HG03521 (cell line): ENCODE measurements around the gene TCP1.
A peak's percentile ranks its signal among the peaks of the same experiment; 100 is the strongest.
"Not testable (repeated sequence)": the region's sequence is repeated elsewhere in the genome, so short reads cannot be mapped to it uniquely, and the experiment has no call there.

ENCODE experiments used
- ATAC-seq: cut with Tn5 transposase; IDR thresholded peaks from one replicate; pipeline ENCODE4 v1.9.1; 2021; ENCODE audit warnings: mild to moderate bottlenecking, moderate library complexity; ENCODE audit not compliant: unreplicated experiment

Gene TCP1

DNA sequence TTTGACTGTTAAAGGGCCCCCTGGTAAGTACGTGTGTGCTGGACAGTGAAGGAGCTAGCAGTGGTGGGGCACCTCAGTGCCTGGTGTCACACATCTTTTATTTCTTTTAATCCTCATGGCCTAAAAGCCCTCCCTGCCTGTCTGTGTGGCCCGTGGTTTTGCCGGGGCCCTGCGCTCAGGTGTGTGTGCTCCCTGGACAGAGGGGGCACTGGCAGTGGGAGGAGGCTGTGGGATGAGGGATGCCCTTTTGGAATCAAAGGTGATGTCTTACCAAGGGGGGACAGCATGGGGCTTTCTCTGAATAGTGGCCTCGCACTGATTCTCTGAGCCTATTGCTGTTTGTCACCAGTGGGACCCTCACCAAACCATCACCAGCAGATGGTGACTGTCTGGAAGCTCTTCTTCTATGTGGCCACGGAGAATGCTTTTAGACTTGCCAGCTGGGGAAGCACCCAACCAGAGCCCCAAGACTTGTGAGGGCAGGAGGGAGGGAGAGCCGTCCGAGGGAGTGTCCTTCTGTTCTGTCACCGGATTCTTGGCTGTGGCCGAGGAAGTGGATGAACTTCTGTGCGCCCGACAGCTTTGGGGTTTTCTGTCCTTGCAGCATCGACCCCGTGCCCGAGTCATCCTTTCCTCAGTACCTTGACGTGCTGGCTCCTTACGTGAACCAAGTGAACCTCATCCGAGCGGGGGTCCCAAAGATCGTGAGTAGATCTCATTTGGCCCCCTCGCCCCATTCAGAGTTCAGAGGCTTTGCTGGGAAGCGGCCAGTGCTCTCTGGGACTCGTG is 28.7 kb upstream of the TCP1 start:
- no peak for ATAC-seq

DNA sequence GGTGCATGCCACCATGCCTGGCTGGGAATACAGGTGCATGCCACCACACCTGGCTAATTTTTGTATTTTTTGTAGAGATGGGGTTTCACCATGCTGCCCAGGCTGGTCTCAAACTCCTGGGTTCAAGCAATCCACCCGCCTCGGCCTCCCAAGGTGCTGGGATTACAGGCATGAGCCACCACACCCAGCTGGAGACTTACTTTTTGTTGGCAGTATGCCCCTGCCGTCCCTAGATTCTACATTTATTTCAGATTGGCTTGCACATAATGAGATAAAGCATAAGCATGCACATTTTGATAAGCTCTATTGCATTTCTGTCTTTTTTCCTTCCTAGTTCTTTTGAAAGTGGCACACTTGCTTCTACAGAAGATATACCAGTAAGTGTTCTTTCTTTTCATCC is 27.4 kb upstream of the TCP1 start:
- not testable (repeated sequence) for ATAC-seq

DNA sequence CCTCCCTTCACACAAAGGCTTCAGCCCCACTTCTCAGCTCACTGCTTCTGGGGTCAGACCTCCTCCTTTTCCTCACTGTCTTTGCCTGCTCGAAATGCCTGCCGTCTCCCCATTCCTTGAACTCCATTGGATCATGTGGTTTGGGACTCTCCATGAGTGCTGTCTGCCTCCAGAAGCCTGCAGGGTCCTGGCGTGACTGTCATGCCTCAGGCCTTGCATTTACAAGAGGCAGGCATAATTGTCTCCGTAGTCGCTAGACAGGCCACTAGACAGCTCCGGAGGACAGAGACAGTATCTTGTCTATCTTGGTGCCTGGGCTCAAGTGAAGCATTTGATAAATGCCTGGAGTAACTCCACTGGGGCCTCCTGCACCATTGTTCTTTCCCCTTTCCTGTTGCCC is 26.0 kb upstream of the TCP1 start:
- no peak for ATAC-seq

DNA sequence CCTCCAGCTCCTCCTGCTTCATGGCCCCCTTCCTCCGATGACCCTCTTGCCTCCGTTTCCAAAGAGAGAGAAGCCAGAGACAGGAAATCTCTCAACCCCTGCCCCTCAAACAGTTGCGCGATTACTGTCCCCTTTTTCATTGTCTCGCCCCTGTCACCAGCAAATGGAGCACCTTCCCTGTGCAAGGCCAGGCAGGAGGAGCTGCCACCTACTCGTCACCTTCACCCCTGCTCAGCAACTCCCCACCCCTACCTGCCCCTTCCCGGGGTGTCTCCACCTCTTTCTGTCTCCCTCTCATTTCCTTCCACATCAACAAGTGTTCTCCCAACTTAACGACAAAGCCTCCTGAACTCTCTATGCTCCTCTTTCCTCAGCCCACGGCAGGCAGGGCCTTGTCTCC is 24.4 kb upstream of the TCP1 start:
- ATAC-seq = no peak

DNA sequence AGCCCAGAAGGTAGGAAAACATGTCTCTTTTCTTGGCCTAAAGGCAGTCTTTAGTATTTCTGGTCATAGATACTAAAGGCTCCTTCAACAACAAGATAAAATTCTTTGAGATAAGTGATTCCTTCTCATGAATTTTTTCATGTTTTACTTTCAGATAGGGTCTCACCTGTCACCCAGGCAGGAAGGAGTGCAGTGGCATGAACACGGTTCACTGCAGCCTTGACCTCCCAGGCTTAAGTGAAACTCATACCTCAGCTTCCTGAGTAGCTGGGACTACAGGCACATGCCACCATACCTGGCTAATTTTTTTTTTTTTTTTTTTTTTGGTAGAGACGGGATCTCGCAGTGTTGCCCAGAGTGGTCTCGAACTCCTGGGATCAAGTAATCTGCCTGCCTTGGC is 19.7 kb upstream of the TCP1 start:
- ATAC-seq = no peak

DNA sequence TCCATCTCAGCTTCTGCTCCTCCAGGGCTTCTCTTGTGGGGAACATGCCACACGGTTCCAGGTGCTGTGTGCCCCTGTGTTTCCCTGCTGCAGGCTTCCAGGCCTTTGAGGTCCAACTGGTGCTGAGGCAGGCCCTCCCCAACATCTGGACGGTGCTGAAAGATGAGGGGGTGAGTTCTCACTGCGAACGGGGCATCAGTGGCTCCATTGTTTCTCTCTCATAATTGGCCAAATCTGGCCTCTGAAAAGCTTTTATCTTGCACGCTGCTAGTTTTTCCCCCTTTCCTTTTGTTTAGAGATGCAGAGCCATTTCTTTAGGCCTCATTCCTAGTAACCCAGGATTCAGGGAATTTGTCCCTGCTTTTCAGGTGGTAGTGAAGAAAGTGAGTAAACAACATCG is 19.2 kb upstream of the TCP1 start:
- ATAC-seq = no peak

DNA sequence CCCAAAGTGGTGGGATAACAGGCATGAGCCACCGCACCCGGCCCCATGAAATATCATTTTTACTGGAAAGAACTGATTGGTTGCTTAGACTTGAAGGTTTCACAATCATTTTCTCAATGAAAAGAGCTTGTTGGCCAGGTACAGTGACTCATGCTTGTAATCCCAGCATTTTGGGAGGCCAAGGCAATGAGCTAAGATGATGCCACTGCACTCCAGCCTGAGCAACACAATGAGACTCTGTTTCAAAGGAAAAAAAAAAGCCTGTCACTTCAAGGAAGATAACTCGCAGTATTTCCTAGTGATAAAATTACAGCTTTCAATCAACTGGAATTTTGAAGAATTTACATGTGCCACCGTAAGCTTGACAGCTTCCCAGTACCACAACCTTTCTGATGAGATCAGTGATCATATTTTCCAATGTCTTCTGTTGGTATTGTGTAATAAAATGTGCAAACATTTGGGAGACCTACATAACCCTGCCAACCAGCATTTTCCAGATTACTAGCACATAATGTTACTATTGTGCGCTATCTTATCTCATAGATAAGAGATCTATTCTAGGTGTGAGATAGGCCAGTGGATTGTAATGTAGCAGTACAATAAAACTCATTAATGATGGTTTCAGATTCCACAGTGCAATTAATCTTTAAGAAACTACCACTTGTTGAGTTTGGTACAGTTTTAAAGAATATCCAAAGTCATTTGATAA is 17.9 kb upstream of the TCP1 start:
- ATAC-seq = no peak

DNA sequence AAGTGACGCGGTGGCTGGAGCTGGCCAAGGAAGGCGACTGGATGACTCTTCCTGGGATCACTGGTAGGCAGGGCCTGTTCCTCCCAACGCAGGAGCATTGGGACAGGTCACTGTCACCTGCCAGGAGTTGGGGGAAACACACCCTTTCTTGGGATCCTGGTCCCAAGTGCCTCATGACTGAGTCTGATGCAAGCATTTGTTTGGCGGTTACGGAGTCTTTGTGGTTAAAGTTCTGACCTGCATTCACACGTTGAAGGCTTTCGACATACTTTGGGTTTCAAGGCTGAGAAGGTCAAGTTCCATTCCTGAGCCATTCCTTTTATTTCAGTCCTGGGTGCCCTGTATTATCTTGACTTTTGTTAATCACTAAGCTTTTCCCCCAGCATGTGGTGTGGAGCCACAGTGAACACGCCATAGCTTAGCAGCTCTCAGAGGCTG is 16.6 kb upstream of the TCP1 start:
- no peak for ATAC-seq

DNA sequence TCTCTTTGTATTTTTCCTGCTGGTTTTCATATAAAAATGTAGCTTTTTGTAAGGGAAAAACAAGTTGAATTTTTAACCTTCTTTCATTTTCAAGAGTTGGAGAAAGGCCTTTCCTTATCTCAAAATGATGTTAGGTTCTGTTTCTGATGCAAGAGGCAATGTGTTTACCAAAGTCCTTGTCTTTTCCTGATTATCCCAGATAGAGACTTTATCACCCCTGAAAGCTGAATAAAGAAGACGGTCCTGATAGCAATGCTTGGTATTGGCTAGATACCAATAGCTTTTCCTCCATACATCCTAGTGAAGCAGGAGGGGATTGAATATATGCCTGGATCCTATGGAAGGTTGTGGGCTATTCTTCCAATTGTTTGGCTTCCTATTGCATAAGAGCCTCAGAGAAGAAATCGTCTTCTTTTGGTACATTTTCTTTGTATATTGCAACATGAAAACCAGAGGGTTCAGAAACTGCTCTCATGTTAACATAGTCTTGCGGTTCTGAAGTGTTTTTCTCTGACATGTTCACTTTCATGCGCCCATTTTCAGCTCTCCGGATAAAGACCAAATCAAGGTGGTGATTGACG is 16.1 kb upstream of the TCP1 start:
- ATAC-seq = no peak

DNA sequence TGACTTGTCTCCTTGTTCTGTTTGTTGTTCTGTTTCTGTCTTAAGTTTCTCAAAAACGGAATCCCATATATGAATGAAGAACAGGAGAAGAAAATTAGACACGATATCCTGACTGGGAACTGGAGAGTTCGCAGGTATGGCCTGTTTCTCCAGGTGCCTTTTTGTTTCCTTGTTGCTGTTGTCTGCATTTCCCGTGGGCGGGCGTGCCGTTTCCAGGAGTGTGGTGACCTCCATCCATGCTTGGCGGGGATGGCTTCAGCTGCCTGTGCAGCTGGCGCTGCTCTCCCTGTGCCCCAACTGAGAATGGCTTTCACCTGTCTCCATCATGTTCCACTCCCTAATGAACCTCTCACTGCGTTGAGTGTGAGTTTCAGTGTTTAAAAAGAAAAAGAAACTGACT is 15.1 kb upstream of the TCP1 start:
- ATAC-seq = no peak

DNA sequence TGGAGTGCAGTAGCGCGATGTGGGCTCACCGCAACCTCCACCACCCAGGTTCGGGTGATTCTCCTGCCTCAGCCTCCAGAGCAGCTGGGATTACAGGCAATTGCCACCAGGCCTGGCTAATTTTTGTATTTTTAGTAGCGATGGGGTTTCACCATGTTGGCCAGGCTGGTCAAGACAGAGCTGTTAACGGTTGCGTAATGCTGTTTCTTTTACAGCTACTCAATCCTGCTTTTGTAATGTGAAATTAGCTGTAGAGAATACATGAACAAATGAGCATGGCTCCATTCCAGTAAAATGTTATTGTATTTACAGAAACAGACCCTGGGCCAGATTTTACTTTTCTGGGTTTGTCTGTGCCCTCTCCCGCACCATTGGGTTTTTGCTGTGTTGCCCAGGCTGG is 12.5 kb upstream of the TCP1 start:
- ATAC-seq = no peak

DNA sequence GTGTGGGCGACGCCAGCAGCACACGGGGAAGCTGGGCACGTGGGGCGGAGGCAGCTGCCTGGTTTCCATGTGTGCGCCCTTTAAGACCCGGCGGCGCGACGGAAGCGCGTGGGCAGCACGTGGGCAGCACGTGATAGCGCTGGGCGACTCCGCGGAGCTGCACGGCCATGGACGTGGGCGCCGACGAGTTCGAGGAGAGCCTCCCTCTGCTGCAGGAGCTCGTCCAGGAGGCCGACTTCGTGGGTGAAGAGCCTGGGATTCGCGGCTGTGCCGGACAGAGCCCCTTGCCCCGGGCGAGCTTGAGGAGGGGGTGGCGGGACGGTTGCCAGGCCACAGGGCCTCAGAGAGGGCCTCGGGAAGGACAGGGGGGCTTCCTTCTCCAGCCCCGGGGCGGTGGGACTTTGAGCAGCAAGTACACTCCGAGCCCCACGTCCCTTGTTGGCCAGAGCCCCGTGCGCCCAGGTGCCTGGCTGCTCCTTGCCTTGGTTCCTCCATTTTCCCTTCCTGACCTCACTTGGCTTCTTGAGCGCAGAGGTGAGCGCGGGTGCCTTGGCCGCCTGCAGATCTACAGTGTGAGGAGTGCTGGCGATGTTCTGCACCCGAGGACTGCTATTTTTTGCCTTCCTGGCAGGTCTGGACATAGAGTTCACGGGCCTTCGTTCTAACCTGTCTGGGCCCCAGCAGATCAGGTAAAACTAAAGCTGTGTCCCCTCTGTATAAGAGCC is 10.9 kb upstream of the TCP1 start, which contains the start of gene PNLDC1:
TSS of gene PNLDC1 (plus strand) at position 136 of the 725 bp plus-strand sequence. CDS start at position 168, 32 bp downstream.
- ATAC-seq = no peak

DNA sequence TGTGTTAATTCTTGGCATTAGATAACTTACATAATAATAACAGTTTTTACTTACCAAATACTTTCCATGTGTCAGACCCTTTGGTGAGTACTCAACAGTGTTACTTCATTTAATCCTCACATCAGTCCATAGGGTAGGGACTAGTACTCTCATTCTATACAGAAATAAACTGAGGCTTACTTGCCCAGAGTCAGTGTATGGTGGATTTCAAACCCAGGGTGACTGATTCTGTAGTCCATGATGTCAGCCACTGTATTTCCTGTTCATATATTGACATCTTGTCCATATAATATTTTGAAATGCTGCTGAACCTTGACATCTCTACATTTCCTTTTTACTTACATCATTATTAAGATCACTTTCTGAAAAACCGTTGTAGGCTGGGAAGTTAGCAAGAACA is 8.2 kb upstream of the TCP1 start:
- no peak for ATAC-seq

DNA sequence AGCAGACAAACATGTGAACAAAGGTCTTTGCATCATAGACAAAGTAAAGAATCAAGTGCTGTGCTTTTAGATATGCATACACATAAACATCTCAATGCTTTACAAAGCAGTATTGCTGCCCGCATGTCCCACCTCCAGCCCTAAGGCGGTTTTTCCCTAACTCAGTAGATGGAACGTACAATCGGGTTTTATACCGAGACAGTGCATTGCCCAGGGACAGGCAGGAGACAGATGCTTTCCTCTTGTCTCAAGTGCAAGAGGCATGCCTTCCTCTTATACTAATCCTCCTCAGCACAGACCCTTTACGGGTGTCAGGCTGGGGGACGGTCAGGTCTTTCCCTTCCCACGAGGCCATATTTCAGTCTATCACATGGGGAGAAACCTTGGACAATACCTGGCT is 5.6 kb upstream of the TCP1 start:
- not testable (repeated sequence) for ATAC-seq

DNA sequence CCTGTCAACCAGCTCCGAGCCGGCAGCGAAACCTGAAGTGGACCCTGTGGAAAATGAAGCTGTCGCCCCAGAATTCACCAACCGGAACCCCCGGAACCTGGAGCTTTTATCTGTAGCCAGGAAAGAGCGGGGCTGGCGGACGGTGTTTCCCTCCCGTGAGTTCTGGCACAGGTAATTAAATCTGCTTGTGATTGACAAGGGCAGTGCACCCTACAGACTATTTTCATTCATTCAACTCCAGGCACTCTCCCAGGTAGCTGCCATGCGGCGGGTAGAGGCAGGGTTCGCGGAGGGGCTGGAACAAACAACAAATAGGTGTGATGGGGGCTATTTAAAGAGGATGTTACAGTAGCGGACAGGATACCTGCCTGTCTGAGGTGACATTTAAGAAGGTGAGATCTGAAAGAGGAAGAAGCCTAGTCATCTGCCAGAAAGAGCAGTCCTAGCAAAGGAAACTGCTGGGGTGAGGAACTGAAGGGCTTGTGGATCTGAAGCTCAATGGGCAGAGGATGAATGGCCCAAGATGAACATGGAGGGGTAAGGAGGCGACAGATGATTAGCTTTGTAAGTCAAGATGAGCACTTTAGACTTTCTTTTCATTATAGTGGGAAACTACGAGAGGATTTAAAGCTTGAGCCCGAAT is 1.7 kb upstream of the TCP1 start:
- no peak for ATAC-seq

DNA sequence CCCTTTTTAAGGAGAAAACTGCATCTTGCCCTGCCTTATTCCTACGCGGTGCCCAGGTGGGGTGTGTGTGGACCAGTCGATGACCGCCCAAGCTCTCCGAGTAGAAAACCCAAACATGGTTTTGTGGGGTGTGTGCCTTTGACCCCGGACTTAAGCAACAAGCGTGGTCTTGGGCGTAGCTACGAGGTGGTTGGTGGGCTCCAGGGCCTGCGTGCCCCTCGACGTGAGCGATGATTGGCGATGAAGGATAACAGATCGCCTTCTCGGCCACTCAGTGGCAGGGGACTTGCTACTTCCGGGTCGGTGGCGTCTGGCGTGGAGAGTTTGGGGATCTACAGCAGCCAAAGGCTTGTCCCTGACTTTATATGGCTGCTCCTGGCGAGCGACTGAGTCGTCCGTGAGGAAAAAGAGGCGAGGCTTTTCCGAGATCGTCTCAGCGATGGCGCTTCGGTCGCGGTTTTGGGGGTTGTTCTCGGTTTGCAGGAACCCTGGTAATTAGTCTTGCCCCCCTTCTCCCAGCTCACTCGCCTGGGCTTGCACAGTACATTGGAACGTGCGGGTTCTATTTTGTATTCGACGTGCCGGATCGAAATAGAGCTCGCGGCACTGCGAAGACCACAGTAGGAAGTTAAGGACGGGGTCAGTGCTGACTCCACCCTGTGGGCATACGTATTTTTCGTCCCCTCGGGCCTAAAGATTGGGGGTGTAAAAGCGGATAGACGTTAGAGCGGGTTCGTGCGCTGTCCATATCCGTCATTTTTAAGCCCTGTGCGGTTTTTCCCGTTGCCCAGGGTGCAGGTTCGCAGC is 950 bp upstream of the TCP1 start, which contains the start of gene MRPL18:
TSS of gene MRPL18 (plus strand) at position 319 of the 807 bp plus-strand sequence. CDS start at position 440, 121 bp downstream.
- peak; percentile 78 for ATAC-seq

DNA sequence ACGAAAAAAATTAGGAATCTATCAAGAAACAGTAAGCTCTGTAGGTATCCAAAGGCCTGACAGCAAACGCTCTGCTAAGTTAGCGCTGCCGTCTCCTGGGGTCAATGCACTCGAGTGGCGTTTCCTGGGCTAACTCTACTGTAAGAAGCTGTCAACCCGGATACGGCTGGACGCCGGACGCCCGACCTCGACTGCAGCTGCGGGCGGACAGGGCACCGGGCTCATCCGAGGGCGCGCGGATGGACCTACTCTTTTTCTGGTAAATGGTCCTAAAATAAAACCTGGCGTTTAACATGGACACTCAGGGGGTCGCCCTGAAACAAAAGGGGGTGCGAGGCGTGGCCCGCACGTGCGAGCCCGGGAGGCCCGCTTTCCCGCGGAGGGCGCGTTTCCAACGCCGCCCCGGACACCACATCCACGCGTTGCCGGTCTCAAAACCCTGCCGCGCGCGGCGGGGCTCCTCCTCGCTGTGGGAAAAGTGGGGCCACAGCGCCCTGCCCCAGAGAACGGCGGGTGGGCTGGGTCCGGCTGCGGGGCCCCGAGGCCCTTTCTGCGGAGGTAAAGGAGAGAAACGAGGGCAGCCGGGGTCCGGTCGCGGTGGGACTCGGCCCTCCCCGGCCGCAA is 537 bp downstream of the TCP1 start:
- ATAC-seq = no peak

DNA sequence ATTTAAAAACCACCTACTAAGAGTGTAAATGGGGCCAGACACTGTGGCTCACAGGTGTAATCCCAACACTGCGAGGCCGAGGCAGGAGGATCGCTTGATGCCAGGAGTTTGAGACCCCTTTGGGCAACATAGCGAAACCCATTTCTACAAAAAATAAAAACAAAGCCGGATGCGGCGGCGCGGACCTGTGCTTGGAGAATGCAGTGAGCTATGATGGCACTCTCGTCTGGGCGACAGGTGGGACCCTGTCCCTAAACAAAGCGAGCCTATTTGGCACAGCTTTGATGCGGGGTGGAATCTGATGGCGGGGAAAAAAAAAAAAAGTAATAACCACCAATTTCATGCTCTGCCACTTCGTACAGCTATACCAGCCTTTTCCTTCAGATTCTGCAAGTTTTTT is 1.1 kb downstream of the TCP1 start:
- no peak for ATAC-seq

DNA sequence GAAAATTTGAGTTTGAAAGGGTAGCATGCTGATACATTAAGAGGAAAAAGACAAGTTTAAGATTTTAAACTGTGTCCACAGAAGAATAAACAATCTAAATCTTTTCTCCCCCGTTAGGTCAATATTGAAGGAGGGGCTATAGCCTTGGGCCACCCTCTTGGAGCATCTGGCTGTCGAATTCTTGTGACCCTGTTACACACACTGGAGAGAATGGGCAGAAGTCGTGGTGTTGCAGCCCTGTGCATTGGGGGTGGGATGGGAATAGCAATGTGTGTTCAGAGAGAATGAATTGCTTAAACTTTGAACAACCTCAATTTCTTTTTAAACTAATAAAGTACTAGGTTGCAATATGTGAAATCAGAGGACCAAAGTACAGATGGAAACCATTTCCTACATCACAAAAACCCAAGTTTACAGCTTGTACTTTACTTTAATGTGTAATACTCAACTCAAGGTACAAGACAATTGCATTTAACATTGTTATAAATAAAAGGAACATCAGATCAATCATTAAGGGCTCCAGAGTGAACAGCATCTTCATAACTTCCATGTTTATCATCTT is 10.8 kb downstream of the TCP1 start:
- ATAC-seq = no peak
